H1 (cell line): ENCODE data around the gene VAMP3. TPM values are rescaled to one million over a fixed set of nuclear protein-coding genes. Genes with fewer than 3 reads are reported as not detected.

Experiments used
- CTCF ChIA-PET: fragments of 300-600 bp; sonication (Branson Sonifier 250); formaldehyde crosslinking; loops from one replicate; lab custom pipeline; 2021; ENCODE audit not compliant: partially characterized antibody; lab: Charles Lee
- POLR2A ChIA-PET: fragments of 300-600 bp; sonication (Branson Sonifier 250); formaldehyde crosslinking; loops from one replicate; lab custom pipeline; 2021; ENCODE audit warnings: inconsistent platforms; ENCODE audit not compliant: partially characterized antibody; lab: Charles Lee
- DNase-seq, 2 experiments: peaks; one replicate each; pipeline versions ENCODE4 v3.0.0 to v3.0.0-alpha.2; 2010 to 2022; ENCODE audit warnings: low spot score in 2 of 2, low read depth in 1 of 2, mixed read lengths in 1 of 2
- FAIRE-seq: peaks from 2 replicates; lab custom pipeline; 2011; peaks lifted over from hg19 to GRCh38; lab: Jason Lieb, UNC
- H2AFZ ChIP-seq: 2 replicates; pipeline ENCODE4 v1.8.1; 2012; ENCODE audit warnings: low read length, inconsistent platforms
- H2AK5ac ChIP-seq: 2 replicates; pipeline ENCODE4 v1.6.1; 2013; ENCODE audit warnings: low read depth, low read length
- H2BK120ac ChIP-seq: replicated peaks from 2 replicates; pipeline ENCODE3; 2013; ENCODE audit warnings: low read depth, low read length, inconsistent platforms
- H2BK12ac ChIP-seq: 2 replicates; pipeline ENCODE4 v1.6.1; 2013; ENCODE audit warnings: low read depth, low read length
- H2BK15ac ChIP-seq: 2 replicates; pipeline ENCODE4 v1.6.1; 2013; ENCODE audit warnings: low read length
- H2BK20ac ChIP-seq: 2 replicates; pipeline ENCODE4 v1.6.1; 2013; ENCODE audit warnings: low read length
- H2BK5ac ChIP-seq: 2 replicates; pipeline ENCODE4 v1.6.1; 2013; ENCODE audit warnings: low read depth, low read length
- H3K14ac ChIP-seq: 2 replicates; pipeline ENCODE4 v1.6.1; 2013; ENCODE audit warnings: inconsistent platforms; ENCODE audit not compliant: insufficient read length
- H3K18ac ChIP-seq: 2 replicates; pipeline ENCODE4 v1.6.1; 2013; ENCODE audit warnings: low read length; ENCODE audit errors: extremely low read depth
- H3K23ac ChIP-seq: 2 replicates; pipeline ENCODE4 v1.6.1; 2013; ENCODE audit warnings: inconsistent platforms; ENCODE audit not compliant: insufficient read length
- H3K23me2 ChIP-seq: 2 replicates; pipeline ENCODE4 v1.6.1; 2013; ENCODE audit warnings: low read depth, low read length
- H3K27ac ChIP-seq: 2 replicates; pipeline ENCODE4 v1.6.1; 2011; ENCODE audit warnings: low read depth, low read length, inconsistent platforms
- H3K27me3 ChIP-seq, 4 experiments: replicated peaks in 1 of 4; 1 replicate in 1 of 4; 2 replicates in 3 of 4; pipeline versions ENCODE4 v1.6.1 to v1.8.1; 2011 to 2013; ENCODE audit warnings: low read length in 3 of 4, mild to moderate bottlenecking in 3 of 4, inconsistent platforms in 2 of 4, mixed read lengths in 2 of 4, moderate library complexity in 1 of 4; ENCODE audit not compliant: control insufficient read depth in 3 of 4, insufficient read depth in 3 of 4; ENCODE audit errors: extremely low read depth in 1 of 4
- H3K36me3 ChIP-seq, 4 experiments: 2 replicates each; pipeline versions ENCODE4 v1.6.1 to v1.8.1; 2011 to 2013; ENCODE audit warnings: mild to moderate bottlenecking in 4 of 4, low read length in 3 of 4, moderate library complexity in 2 of 4, control low read depth in 1 of 4, inconsistent platforms in 1 of 4; ENCODE audit not compliant: insufficient read depth in 4 of 4, control insufficient read depth in 2 of 4
- H3K4ac ChIP-seq: replicated peaks from 2 replicates; pipeline ENCODE3; 2013; ENCODE audit warnings: low read length, low read depth, mixed read lengths, inconsistent platforms; ENCODE audit not compliant: insufficient read length
- H3K4me1 ChIP-seq, 4 experiments: replicated peaks in 1 of 4; 1 replicate in 1 of 4; 2 replicates in 3 of 4; pipeline versions ENCODE4 v1.6.1 to v1.8.1; 2011 to 2013; ENCODE audit warnings: low read length in 3 of 4, inconsistent platforms in 2 of 4, mixed read lengths in 1 of 4; ENCODE audit not compliant: insufficient read depth in 4 of 4, control insufficient read depth in 3 of 4
- H3K4me2 ChIP-seq, 2 experiments: 2 replicates each; pipeline versions ENCODE4 v1.6.1 to v1.8.1; 2011 to 2013; ENCODE audit warnings: low read depth in 2 of 2, low read length in 2 of 2, control low read depth in 1 of 2, inconsistent platforms in 1 of 2, mild to moderate bottlenecking in 1 of 2; ENCODE audit not compliant: insufficient read depth in 1 of 2
- H3K4me3 ChIP-seq, 4 experiments: fragments of 200-600, 300-600 bp in 1 of 4; sonication (generic), shearing (Covaris generic), sonication (Bioruptor Twin) in 1 of 4; 2 replicates each; pipeline versions ENCODE4 v1.5.1 to v1.8.1; 2011 to 2016; ENCODE audit warnings: low read length in 4 of 4, low read depth in 3 of 4, control low read depth in 2 of 4, inconsistent platforms in 2 of 4, mild to moderate bottlenecking in 2 of 4, mixed read lengths in 1 of 4, moderate library complexity in 1 of 4; ENCODE audit not compliant: insufficient read depth in 2 of 4; ENCODE audit errors: extremely low read depth in 1 of 4
- H3K56ac ChIP-seq: replicated peaks from 2 replicates; pipeline ENCODE3; 2013; ENCODE audit warnings: low read depth, mild to moderate bottlenecking, mixed read lengths, low read length, inconsistent platforms; ENCODE audit not compliant: insufficient read length
- H3K79me1 ChIP-seq: 2 replicates; pipeline ENCODE4 v1.6.1; 2013; ENCODE audit warnings: low read depth, low read length, control low read depth
- H3K79me2 ChIP-seq, 2 experiments: 2 replicates each; pipeline versions ENCODE4 v1.6.1 to v1.8.1; 2012 to 2013; ENCODE audit warnings: low read length in 2 of 2, mild to moderate bottlenecking in 2 of 2, inconsistent platforms in 1 of 2; ENCODE audit not compliant: insufficient read depth in 2 of 2, control insufficient read depth in 1 of 2
- H3K9ac ChIP-seq, 4 experiments: replicated peaks in 1 of 4; 1 replicate in 1 of 4; 2 replicates in 3 of 4; pipeline versions ENCODE4 v1.6.1 to v1.8.1; 2011 to 2013; ENCODE audit warnings: low read depth in 3 of 4, low read length in 3 of 4, control low read depth in 2 of 4, mild to moderate bottlenecking in 2 of 4, moderate library complexity in 2 of 4, inconsistent platforms in 1 of 4; ENCODE audit errors: extremely low read depth in 1 of 4
- H3K9me3 ChIP-seq, 2 experiments: 2 replicates each; pipeline versions ENCODE4 v1.6.1 to v1.8.1; 2012 to 2013; ENCODE audit warnings: mild to moderate bottlenecking in 2 of 2, moderate library complexity in 2 of 2, control low read depth in 1 of 2, inconsistent platforms in 1 of 2, low read depth in 1 of 2, low read length in 1 of 2, mixed read lengths in 1 of 2; ENCODE audit not compliant: insufficient read depth in 2 of 2
- H4K20me1 ChIP-seq, 2 experiments: replicated peaks in 1 of 2; 2 replicates each; pipeline versions ENCODE3 to v1.8.1; 2011 to 2013; ENCODE audit warnings: inconsistent platforms in 2 of 2, low read length in 2 of 2, mild to moderate bottlenecking in 1 of 2; ENCODE audit not compliant: insufficient read depth in 2 of 2, control insufficient read depth in 1 of 2
- H4K5ac ChIP-seq: 2 replicates; pipeline ENCODE4 v1.6.1; 2013; ENCODE audit warnings: low read length, low read depth, mixed read lengths, inconsistent platforms; ENCODE audit not compliant: insufficient read length
- H4K8ac ChIP-seq: 2 replicates; pipeline ENCODE4 v1.8.0; 2013; ENCODE audit warnings: mild to moderate bottlenecking, moderate library complexity, low read length, inconsistent platforms; ENCODE audit not compliant: insufficient read depth; ENCODE audit errors: extremely low read depth
- H4K91ac ChIP-seq: replicated peaks from 2 replicates; pipeline ENCODE3; 2013; ENCODE audit warnings: low read length, mixed read lengths, inconsistent platforms; ENCODE audit not compliant: insufficient read length
- CBX5 ChIP-seq: fragments of 300-800, 300-1000 bp; sonication (generic); IDR thresholded peaks from 2 replicates; pipeline ENCODE4 v1.7.1; 2016; ENCODE audit warnings: antibody characterized with exemption, low read length, low read depth
- PHF8 ChIP-seq: fragments of 200-600 bp; sonication (generic); conservative IDR thresholded peaks from 2 replicates; pipeline ENCODE4 v1.7.1; 2012; ENCODE audit warnings: low read depth, mild to moderate bottlenecking, inconsistent platforms, low read length, moderate library complexity
- POLR2AphosphoS5 ChIP-seq: IDR thresholded peaks from 2 replicates; pipeline ENCODE4 v1.6.1; 2011; ENCODE audit warnings: low read depth, low read length
- RAD21 ChIP-seq, 2 experiments: IDR thresholded peaks in 1 of 2; conservative IDR thresholded peaks in 1 of 2; 2 replicates each; pipeline ENCODE4 v1.6.1; 2011; ENCODE audit warnings: low read depth in 2 of 2, low read length in 2 of 2, improper control_type of control experiment in 1 of 2, inconsistent platforms in 1 of 2, mild to moderate bottlenecking in 1 of 2, moderate library complexity in 1 of 2
- RXRA ChIP-seq: IDR thresholded peaks from 2 replicates; pipeline ENCODE4 v1.6.1; 2011; ENCODE audit warnings: low read depth, mild to moderate bottlenecking, low read length, moderate library complexity; ENCODE audit not compliant: insufficient read depth
- SIX5 ChIP-seq: IDR thresholded peaks from 2 replicates; pipeline ENCODE4 v1.6.1; 2011; ENCODE audit warnings: mild to moderate bottlenecking, low read depth, low read length
- TAF7 ChIP-seq: optimal IDR thresholded peaks from 2 replicates; pipeline ENCODE3; 2011; ENCODE audit warnings: low read depth, mild to moderate bottlenecking, inconsistent platforms, low read length, moderate library complexity, borderline replicate concordance
- TEAD4 ChIP-seq: IDR thresholded peaks from 2 replicates; pipeline ENCODE4 v1.6.1; 2012; ENCODE audit warnings: low read depth, low read length, inconsistent platforms, mixed read lengths
- WGBS, 2 experiments: shearing (Covaris generic) in 1 of 2; methylation state at CpG; one replicate each; pipeline versions ENCODE4 v1.1.6 to v1.1.7; 2013 to 2015; ENCODE audit warnings: low lambda C conversion rate in 2 of 2, mixed read lengths in 2 of 2, inconsistent platforms in 1 of 2, low coverage in 1 of 2, missing lambda C conversion rate in 1 of 2; ENCODE audit not compliant: insufficient replicate concordance in 2 of 2, insufficient coverage in 1 of 2, insufficient read length in 1 of 2; ENCODE audit errors: extremely low coverage in 1 of 2, missing lambda C conversion rate in 1 of 2; 5-methylcytosine and 5-hydroxymethylcytosine counted together
- polyA plus RNA-seq, 7 experiments: library from polyadenylated mRNA; depleted of rRNA in 3 of 7; stranded (reverse) in 5 of 7; unstranded in 2 of 7; fragments of >200 nt in 5 of 7; fragments of 200-250 nt in 2 of 7; gene quantifications; 1 replicate in 5 of 7; 2 replicates in 1 of 7; 4 replicates in 1 of 7; pipeline versions ENCODE4 v1.2.1 to v1.2.3, GENCODE V29; 2011 to 2013; ENCODE audit warnings: missing spikeins in 2 of 7, mixed read lengths in 2 of 7
- total RNA-seq: library from RNA; stranded (reverse); fragmentation: NEBNext Ultra II Directional; extraction: Animal tissue kit (Norgen Biotek cat#: 25700); gene quantifications from 2 replicates; pipeline ENCODE4 v1.2.1, GENCODE V29; 2021
- TF ChIP-seq, protein P1 (sequence below): IDR thresholded peaks from 2 replicates; pipeline ENCODE4 v1.6.1; 2012; ENCODE audit warnings: inconsistent platforms
- TF ChIP-seq, protein P2 (sequence below): IDR thresholded peaks from 2 replicates; pipeline ENCODE4 v1.6.1; 2011; ENCODE audit warnings: low read length, improper control_type of control experiment

VAMP3 gene
- total and polyA plus RNA-seq, 2 of the 8 experiments (the other 6 are each of a cell fraction or from before 2014, with no cell fraction given): 27.9 to 36.7 TPM

DNA sequence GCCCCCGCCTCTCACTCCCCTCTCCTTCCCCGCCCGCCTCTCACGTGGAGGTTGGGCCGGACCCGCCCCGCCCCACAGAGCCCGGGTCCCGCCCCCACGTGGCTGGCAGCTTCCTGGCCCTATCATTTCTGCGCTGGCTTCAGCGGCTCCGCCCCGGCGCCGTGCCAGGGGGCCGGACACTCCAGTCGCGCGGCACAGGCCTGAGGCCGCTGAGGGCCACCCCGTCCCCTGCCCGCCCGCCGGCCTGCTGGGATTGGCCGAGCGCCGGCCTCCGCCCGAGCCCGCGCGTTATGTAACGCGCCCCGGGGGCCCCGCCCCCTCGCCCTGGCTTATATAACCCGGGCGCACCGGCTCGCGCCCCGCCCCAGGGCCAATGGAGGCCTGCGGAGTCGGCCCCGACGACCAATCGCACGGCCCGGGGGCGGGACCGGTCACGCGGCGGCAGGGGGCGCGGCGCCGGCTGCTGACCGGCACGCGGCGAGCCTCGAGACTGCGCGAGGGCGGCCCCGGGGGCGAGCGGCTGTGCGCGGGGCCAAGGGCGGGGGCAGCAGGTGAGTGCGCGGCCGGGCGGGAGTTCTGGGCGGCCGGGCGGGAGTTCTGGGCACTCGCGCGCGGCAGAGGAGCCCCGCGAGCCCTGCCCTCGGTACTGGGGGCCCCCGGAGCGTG is 12.9 kb downstream of the VAMP3 start, which contains the start of gene PER3:
Gene PER3 (plus strand): TSS at position 466 of the 666 bp plus-strand sequence. CDS start 587 bp downstream, outside the sequence.
- H4K20me1 ChIP-seq: peaks cover 0 to 2% of the 10 kb centered on the region in 2 experiments
- WGBS, 2 experiments: 4% methylated on average over 19 of the region's 90 CpGs; no CpG with 5 or more reads in 1 of the 2 experiments
- peaks cover 0 to 6% of the 10 kb centered on the region in 2 experiments; a peak in 1 of 4 replicates for H3K9me3 ChIP-seq
- H2AK5ac ChIP-seq: no peak within 1 kb of the TSS
- peak within 1 kb of the TSS; percentile 61 to 80 for H3K4me2 ChIP-seq
- no peak within 1 kb of the TSS for H3K18ac ChIP-seq
- POLR2A ChIA-PET: interaction anchor here (0.7 to 2.8 kb wide), 5 partner anchors 12 to 107 kb away, joined by 3 to 7 read pairs (median 3); partner anchors contain the start of gene VAMP3
- H3K9ac ChIP-seq: peak within 1 kb of the TSS in 3 of 4 experiments; percentile 8 to 47 (median 24); a peak in 4 of 7 replicates
- H3K23me2 ChIP-seq: peaks cover 2% of the 10 kb centered on the region; the same call in 1 of the 2 replicates
- H3K23ac ChIP-seq: no peak within 1 kb of the TSS
- H3K56ac ChIP-seq: no peak within 1 kb of the TSS
- no peak within 1 kb of the TSS for H2BK12ac ChIP-seq
- H3K14ac ChIP-seq: no peak within 1 kb of the TSS
- H3K4me3 ChIP-seq: peak within 1 kb of the TSS; percentile 40 to 66 (median 55)
- H3K4me1 ChIP-seq: peaks cover 0 to 6% (median 0%) of the 10 kb centered on the region in 4 experiments; a peak in 2 of 7 replicates
- no peak within 1 kb of the TSS for H3K4ac ChIP-seq
- H2BK5ac ChIP-seq: no peak within 1 kb of the TSS
- FAIRE-seq: no peak
- peaks cover 0 to 8% (median 7%) of the 10 kb centered on the region in 4 experiments; a peak in 5 of 7 replicates for H3K27me3 ChIP-seq
- no peaks in the 10 kb centered on the region for H3K79me1 ChIP-seq
- peaks cover 7 to 49% (median 21%) of the 10 kb centered on the region in 4 experiments; a peak in 7 of 8 replicates for H3K36me3 ChIP-seq
- no peaks in the 10 kb centered on the region for H3K79me2 ChIP-seq
- no peak within 1 kb of the TSS for H2AFZ ChIP-seq
- no peak within 1 kb of the TSS for H4K91ac ChIP-seq
- H3K27ac ChIP-seq: no peak within 1 kb of the TSS; the same call in 1 of the 2 replicates
- H2BK20ac ChIP-seq: no peak within 1 kb of the TSS
- no peak within 1 kb of the TSS for H2BK15ac ChIP-seq
- DNase-seq: peak; percentile 93 to 96
- H2BK120ac ChIP-seq: no peak within 1 kb of the TSS
- H4K8ac ChIP-seq: peak within 1 kb of the TSS; percentile 87
- H4K5ac ChIP-seq: peak within 1 kb of the TSS; percentile 36
- CTCF ChIA-PET: interaction anchor here (2.0 kb wide), 1 partner anchor 115 kb away, joined by 7 read pairs; no protein-coding TSS in a partner anchor
- TF ChIP-seq SIX5 (no peak), PHF8 (no peak; the same call in 1 of the 2 replicates), RAD21 (IDR thresholded peaks at IDR 0.05 in 1 of 2, conservative IDR thresholded peaks at IDR 0.05 in 1 of 2; ENCODE audit: low read depth in 2 of 2, low read length in 2 of 2) (no peak), RXRA (no peak), CBX5 (no peak), TAF7 (no peak), POLR2AphosphoS5 (no peak), TEAD4 (no peak)
- TF ChIP-seq, protein P1, sequence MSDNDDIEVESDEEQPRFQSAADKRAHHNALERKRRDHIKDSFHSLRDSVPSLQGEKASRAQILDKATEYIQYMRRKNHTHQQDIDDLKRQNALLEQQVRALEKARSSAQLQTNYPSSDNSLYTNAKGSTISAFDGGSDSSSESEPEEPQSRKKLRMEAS: peak; percentile 92
- TF ChIP-seq, protein P2, sequence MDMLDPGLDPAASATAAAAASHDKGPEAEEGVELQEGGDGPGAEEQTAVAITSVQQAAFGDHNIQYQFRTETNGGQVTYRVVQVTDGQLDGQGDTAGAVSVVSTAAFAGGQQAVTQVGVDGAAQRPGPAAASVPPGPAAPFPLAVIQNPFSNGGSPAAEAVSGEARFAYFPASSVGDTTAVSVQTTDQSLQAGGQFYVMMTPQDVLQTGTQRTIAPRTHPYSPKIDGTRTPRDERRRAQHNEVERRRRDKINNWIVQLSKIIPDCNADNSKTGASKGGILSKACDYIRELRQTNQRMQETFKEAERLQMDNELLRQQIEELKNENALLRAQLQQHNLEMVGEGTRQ: no peak
